Subcutaneous adipose tissue (tissue), 4 donors: ENCODE data around the gene TTLL8. TPM values are rescaled to one million over a fixed set of nuclear protein-coding genes. Genes with fewer than 3 reads are reported as not detected.

Source experiments
- total RNA-seq, 4 donors: library from RNA; depleted of rRNA; stranded (reverse); fragments of >200 nt; gene quantifications; one replicate each; pipeline ENCODE4 v1.1.0, GENCODE V29; 2016
- TF ChIP-seq, protein P1 (sequence below): fragments of 450-650 bp; IDR thresholded peaks from one replicate; pipeline ENCODE4 v1.5.1; 2016; ENCODE audit warnings: low read depth, mild to moderate bottlenecking, control low read depth, antibody characterized with exemption, moderate library complexity

Gene TTLL8
- total RNA-seq, 4 donors from 2014 or later = not detected

DNA sequence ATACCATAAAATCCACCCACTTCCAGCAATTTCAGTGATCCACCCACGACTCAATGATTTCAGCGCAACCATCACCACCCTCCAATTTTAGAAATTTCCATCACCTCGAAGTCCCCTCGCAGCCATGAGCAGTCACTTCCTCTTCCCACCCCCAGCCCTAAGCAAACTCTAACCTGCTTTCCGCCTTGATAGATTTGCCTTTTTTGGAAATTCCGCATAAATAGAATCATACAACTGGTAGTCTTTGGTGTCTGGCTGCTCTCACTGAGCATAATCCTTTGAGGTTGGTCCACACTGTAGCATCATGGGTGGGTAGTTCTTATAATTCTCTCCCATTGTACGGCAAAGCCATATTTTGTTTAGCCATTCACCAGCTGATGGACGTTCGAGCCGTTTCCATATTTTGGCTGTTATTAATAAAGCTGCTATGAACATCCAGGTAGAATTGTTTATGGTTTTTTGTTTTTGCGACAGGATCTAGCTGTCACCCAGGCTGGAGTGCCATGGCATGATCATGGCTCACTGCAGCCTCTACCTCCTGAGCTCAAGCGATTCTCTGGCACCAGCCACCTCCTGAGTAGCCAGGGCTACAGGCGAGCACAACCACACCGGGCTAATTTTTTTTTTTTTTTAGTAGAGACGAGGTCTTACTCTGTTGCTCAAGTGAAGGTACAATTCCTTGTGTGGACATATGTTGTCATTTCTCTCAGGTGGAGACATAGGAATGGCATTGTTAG lies 81.5 kb downstream of the TTLL8 start:
- TF ChIP-seq, protein P1, sequence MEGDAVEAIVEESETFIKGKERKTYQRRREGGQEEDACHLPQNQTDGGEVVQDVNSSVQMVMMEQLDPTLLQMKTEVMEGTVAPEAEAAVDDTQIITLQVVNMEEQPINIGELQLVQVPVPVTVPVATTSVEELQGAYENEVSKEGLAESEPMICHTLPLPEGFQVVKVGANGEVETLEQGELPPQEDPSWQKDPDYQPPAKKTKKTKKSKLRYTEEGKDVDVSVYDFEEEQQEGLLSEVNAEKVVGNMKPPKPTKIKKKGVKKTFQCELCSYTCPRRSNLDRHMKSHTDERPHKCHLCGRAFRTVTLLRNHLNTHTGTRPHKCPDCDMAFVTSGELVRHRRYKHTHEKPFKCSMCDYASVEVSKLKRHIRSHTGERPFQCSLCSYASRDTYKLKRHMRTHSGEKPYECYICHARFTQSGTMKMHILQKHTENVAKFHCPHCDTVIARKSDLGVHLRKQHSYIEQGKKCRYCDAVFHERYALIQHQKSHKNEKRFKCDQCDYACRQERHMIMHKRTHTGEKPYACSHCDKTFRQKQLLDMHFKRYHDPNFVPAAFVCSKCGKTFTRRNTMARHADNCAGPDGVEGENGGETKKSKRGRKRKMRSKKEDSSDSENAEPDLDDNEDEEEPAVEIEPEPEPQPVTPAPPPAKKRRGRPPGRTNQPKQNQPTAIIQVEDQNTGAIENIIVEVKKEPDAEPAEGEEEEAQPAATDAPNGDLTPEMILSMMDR = no peak

- TF ChIP-seq, protein P1 = no peak
Observed at GRCh38 chr22:49975543-49976389, 82.3 kb downstream of the TTLL8 start.

DNA sequence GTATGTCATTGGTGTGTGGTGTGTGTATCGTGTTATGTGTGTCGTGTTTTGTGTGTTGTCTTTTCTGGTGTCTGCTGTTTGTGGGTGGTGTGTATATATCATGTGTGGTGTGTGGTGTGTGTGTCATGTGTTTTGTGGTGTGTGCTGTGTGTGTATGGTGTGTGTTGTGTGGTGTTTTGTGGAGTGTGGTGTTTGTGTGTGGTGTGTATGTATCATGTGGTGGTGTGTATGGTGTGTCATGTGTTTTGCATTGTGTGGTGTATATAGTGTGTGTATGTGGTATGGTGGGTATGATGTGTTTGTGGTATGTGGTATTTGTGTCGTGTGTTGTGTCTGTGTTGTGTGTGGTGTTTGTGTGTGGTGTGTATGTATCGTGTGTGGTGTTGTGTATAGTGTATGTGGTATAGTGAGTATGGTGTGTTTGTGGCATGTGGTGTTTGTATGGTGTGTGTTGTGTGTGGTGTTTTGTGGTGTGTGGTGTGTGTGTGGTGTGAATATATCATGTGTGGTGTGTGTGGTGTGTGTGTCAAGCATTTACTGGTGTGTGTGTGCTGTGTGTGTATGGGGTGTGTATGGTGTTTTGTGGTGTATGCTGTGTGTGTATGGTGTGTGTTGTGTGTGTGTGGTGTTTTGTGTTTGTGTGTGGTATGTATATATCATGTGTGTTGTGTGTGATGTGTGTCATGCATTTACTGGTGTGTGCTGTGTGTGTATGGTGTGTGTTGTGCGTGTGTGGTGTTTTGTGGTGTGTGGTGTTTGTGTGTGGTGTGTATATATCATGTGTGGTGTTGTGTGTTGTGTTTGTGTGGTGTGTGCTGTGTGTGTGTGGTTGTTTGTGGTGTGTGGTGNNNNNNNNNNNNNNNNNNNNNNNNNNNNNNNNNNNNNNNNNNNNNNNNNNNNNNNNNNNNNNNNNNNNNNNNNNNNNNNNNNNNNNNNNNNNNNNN lies 84.8 kb downstream of the TTLL8 start:
- TF ChIP-seq, protein P1 = no peak

- TF ChIP-seq, protein P1 = no peak
Observed at GRCh38 chr22:49972163-49973017, 85.7 kb downstream of the TTLL8 start.

- TF ChIP-seq, protein P1 = no peak
Observed at GRCh38 chr22:49971232-49972162, 86.6 kb downstream of the TTLL8 start.
